A549 (cell line): ENCODE results near the gene AP4E1.

Experiments used
- CHD4 ChIP-seq: fragments of 200-600 bp; sonication (generic); IDR thresholded peaks from 2 replicates; pipeline ENCODE4 v1.6.1; 2016; ENCODE audit warnings: antibody characterized with exemption, mild to moderate bottlenecking, borderline replicate concordance
- TF ChIP-seq, protein P1 (sequence below): fragments of >200 bp; sonication (Bioruptor Twin); formaldehyde crosslinking; IDR thresholded peaks from 3 replicates; pipeline ENCODE4 v1.5.1; 2016

DNA sequence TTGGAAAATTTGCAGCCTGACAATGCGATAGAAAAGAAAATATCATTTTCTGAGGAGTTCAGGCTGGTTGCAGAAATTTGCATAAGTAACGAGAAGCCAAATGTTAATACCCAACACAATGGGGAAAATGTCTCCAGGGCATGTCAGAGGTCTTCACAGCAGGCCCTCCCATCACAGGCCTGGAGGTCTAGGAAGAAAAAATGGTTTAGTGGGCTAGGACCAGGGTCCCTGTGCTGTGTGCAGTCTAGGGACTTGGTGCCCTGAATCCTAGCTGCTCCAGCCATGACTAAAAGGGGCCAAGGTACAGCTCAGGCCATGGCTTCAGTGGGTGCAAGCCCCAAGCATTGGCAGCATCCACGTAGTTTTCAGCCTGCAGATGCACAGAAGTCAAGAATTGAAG lies 14.5 kb upstream of the AP4E1 start:
- TF ChIP-seq CHD4 = no peak
- TF ChIP-seq, protein P1, sequence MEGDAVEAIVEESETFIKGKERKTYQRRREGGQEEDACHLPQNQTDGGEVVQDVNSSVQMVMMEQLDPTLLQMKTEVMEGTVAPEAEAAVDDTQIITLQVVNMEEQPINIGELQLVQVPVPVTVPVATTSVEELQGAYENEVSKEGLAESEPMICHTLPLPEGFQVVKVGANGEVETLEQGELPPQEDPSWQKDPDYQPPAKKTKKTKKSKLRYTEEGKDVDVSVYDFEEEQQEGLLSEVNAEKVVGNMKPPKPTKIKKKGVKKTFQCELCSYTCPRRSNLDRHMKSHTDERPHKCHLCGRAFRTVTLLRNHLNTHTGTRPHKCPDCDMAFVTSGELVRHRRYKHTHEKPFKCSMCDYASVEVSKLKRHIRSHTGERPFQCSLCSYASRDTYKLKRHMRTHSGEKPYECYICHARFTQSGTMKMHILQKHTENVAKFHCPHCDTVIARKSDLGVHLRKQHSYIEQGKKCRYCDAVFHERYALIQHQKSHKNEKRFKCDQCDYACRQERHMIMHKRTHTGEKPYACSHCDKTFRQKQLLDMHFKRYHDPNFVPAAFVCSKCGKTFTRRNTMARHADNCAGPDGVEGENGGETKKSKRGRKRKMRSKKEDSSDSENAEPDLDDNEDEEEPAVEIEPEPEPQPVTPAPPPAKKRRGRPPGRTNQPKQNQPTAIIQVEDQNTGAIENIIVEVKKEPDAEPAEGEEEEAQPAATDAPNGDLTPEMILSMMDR = no peak
